ENCODE data around the gene KLHL8. TPM values are rescaled to one million over a fixed set of nuclear protein-coding genes. Genes with fewer than 3 reads are reported as not detected.
"Not testable (repeated sequence)": the region's sequence is repeated elsewhere in the genome, so short reads cannot be mapped to it uniquely, and the experiment has no call there.

The KLHL8 gene
- total RNA-seq, 1 donor from 2014 or later, result 12.0 TPM

- DNase-seq (ENCODE audit: missing footprints) (no peak), ATAC-seq (no peak)
- intact Hi-C loops (cut with DNase I), result no loop called here
These were observed 11.8 kb upstream of the KLHL8 start for GRCh38 chr4:87232216-87232615.

GRCh38 chr4:87230806-87231205, 10.4 kb upstream of the KLHL8 start:
- DNase-seq (ENCODE audit: missing footprints) (no peak), ATAC-seq (no peak)
- intact Hi-C loops (cut with DNase I), result no loop called here

- intact Hi-C loops (cut with DNase I), result no loop called here
- no peak for DNase-seq (ENCODE audit: missing footprints)
- no peak for ATAC-seq
These were observed 9.6 kb upstream of the KLHL8 start for GRCh38 chr4:87229979-87230378.

- DNase-seq (ENCODE audit: missing footprints) (no peak), ATAC-seq (no peak)
- intact Hi-C loops (cut with DNase I), result no loop called here
These were observed 7.9 kb upstream of the KLHL8 start for GRCh38 chr4:87228262-87228860.

GRCh38 chr4:87227751-87228151, 7.3 kb upstream of the KLHL8 start:
- intact Hi-C loops (cut with DNase I), result no loop called here
- no peak for ATAC-seq
- no peak for DNase-seq (ENCODE audit: missing footprints)

- intact Hi-C loops (cut with DNase I), result no loop called here
- DNase-seq (ENCODE audit: missing footprints) (no peak), ATAC-seq (no peak)
These were observed 5.5 kb upstream of the KLHL8 start for GRCh38 chr4:87225936-87226335.

- intact Hi-C loops (cut with DNase I), result loop anchor here (5.0 kb wide), 1 partner anchor 72 kb away; no protein-coding TSS in a partner anchor
- DNase-seq (ENCODE audit: missing footprints) (no peak), ATAC-seq (no peak)
These were observed 3.9 kb upstream of the KLHL8 start for GRCh38 chr4:87224141-87224923.

GRCh38 chr4:87219632-87220093, 755 bp downstream of the KLHL8 start:
- DNase-seq (ENCODE audit: missing footprints) (peak; percentile 79), ATAC-seq (peak; percentile 26)
- intact Hi-C loops (cut with DNase I), result loop anchor here (5.0 kb wide), 1 partner anchor 67 kb away; no protein-coding TSS in a partner anchor

GRCh38 chr4:87217235-87217763, 3.1 kb downstream of the KLHL8 start:
- ATAC-seq; intact Hi-C loops (cut with DNase I); DNase-seq (ENCODE audit: missing footprints): not testable (repeated sequence)

- DNase-seq (ENCODE audit: missing footprints), result no peak
- no peak for ATAC-seq
- intact Hi-C loops (cut with DNase I), result no loop called here
These were observed 3.9 kb downstream of the KLHL8 start for GRCh38 chr4:87216469-87216868.

GRCh38 chr4:87213421-87214075, 6.9 kb downstream of the KLHL8 start:
- ATAC-seq, result peak; percentile 42
- intact Hi-C loops (cut with DNase I), result no loop called here
- no peak for DNase-seq (ENCODE audit: missing footprints)

- ATAC-seq (no peak), DNase-seq (ENCODE audit: missing footprints) (no peak)
- intact Hi-C loops (cut with DNase I), result no loop called here
These were observed 9.0 kb downstream of the KLHL8 start for GRCh38 chr4:87211249-87211952.

- ATAC-seq (peak; percentile 68), DNase-seq (ENCODE audit: missing footprints) (peak; percentile 87)
- intact Hi-C loops (cut with DNase I), result no loop called here
These were observed 10.7 kb downstream of the KLHL8 start for GRCh38 chr4:87209696-87210095.

GRCh38 chr4:87209182-87209581, 11.2 kb downstream of the KLHL8 start:
- no peak for ATAC-seq
- intact Hi-C loops (cut with DNase I), result no loop called here

GRCh38 chr4:87204559-87204958, 15.9 kb downstream of the KLHL8 start:
- DNase-seq (ENCODE audit: missing footprints), result no peak
- ATAC-seq, result no peak
- intact Hi-C loops (cut with DNase I), result no loop called here

More at GRCh38 chr4:87209182-87209581, 11.2 kb downstream of the KLHL8 start:
- no peak for DNase-seq (ENCODE audit: missing footprints)

- no peak for DNase-seq (ENCODE audit: missing footprints)
- no peak for ATAC-seq
- intact Hi-C loops (cut with DNase I), result no loop called here
These were observed 23.5 kb downstream of the KLHL8 start for GRCh38 chr4:87196927-87197326.

GRCh38 chr4:87196146-87196545, 24.3 kb downstream of the KLHL8 start:
- intact Hi-C loops (cut with DNase I), result no loop called here
- DNase-seq (ENCODE audit: missing footprints), result no peak
- no peak for ATAC-seq

GRCh38 chr4:87193958-87194675, 26.3 kb downstream of the KLHL8 start:
- DNase-seq (ENCODE audit: missing footprints) (no peak), ATAC-seq (no peak)
- intact Hi-C loops (cut with DNase I), result no loop called here
